NB4 (cell line): ENCODE results near the gene DNAH11.
A peak's percentile ranks its signal among the peaks of the same experiment; 100 is the strongest.
"Not testable (repeated sequence)": the region's sequence is repeated elsewhere in the genome, so short reads cannot be mapped to it uniquely, and the experiment has no call there.

Experiments
- DNase-seq: peaks from one replicate; pipeline ENCODE4 v3.0.0; 2010; ENCODE audit warnings: low read depth
- H3K4me3 ChIP-seq: one replicate; pipeline ENCODE4 v1.5.1; 2011; ENCODE audit warnings: mild to moderate bottlenecking, low read depth, low read length, moderate library complexity
- CTCF ChIP-seq: IDR thresholded peaks from one replicate; pipeline ENCODE4 v1.5.1; 2012; ENCODE audit warnings: low read depth, low read length
- MAX ChIP-seq: IDR thresholded peaks from 2 replicates; pipeline ENCODE4 v1.6.1; 2011; ENCODE audit warnings: low read depth, low read length
- MYC ChIP-seq: IDR thresholded peaks from 2 replicates; pipeline ENCODE4 v1.6.1; 2011; ENCODE audit warnings: low read depth, low read length
- POLR2A ChIP-seq: IDR thresholded peaks from 2 replicates; pipeline ENCODE4 v1.6.1; 2011; ENCODE audit warnings: mild to moderate bottlenecking; ENCODE audit not compliant: insufficient read length; ENCODE audit errors: extremely low read depth

DNAH11 gene

GRCh38 chr7:21867816-21868575, 325.2 kb downstream of the DNAH11 start:
- DNase-seq = peak; percentile 14
- H3K4me3 ChIP-seq = no peak overlapping the region
- TF ChIP-seq POLR2A (no peak), MYC (no peak), CTCF (no peak), MAX (no peak)

- no peak overlapping the region for H3K4me3 ChIP-seq
- TF ChIP-seq MYC = no peak
- TF ChIP-seq MAX = no peak
- no peak for TF ChIP-seq POLR2A
- no peak for TF ChIP-seq CTCF
- no peak for DNase-seq
Measured at GRCh38 chr7:21868576-21868850, 325.7 kb downstream of the DNAH11 start.

- no peak for TF ChIP-seq MAX
- TF ChIP-seq CTCF = no peak
- no peak for TF ChIP-seq POLR2A
- TF ChIP-seq MYC = no peak
- no peak for DNase-seq
- no peak overlapping the region for H3K4me3 ChIP-seq
Measured at GRCh38 chr7:21869785-21870402, 327.1 kb downstream of the DNAH11 start.

- no peak overlapping the region for H3K4me3 ChIP-seq
- DNase-seq = no peak
- TF ChIP-seq MYC = no peak
- TF ChIP-seq MAX = no peak
- TF ChIP-seq CTCF = no peak
- TF ChIP-seq POLR2A = no peak
Measured at GRCh38 chr7:21883069-21883468, 340.2 kb downstream of the DNAH11 start.

- H3K4me3 ChIP-seq, DNase-seq: not testable (repeated sequence)
Measured at GRCh38 chr7:21883501-21883900, 340.7 kb downstream of the DNAH11 start.

- DNase-seq = no peak
- TF ChIP-seq CTCF (no peak), MAX (no peak), POLR2A (no peak), MYC (no peak)
- H3K4me3 ChIP-seq = no peak overlapping the region
Measured at GRCh38 chr7:21884496-21884895, 341.7 kb downstream of the DNAH11 start.
